ENCODE measurements around the gene SORCS1.
"Not testable (repeated sequence)": the region's sequence is repeated elsewhere in the genome, so short reads cannot be mapped to it uniquely, and the experiment has no call there.

SORCS1 gene

GRCh38 chr10:107037192-107038122, 127.0 kb downstream of the SORCS1 start:
- ATAC-seq = no peak

GRCh38 chr10:107033799-107034422, 130.6 kb downstream of the SORCS1 start:
- ATAC-seq = no peak

GRCh38 chr10:107032700-107033401, 131.7 kb downstream of the SORCS1 start:
- ATAC-seq = no peak

- no peak for ATAC-seq
Observed at GRCh38 chr10:107031931-107032699, 132.4 kb downstream of the SORCS1 start.

GRCh38 chr10:107028236-107028635, 136.3 kb downstream of the SORCS1 start:
- ATAC-seq = no peak

GRCh38 chr10:107025676-107026075, 138.8 kb downstream of the SORCS1 start:
- ATAC-seq = no peak

- ATAC-seq = not testable (repeated sequence)
Observed at GRCh38 chr10:107024033-107024432, 140.5 kb downstream of the SORCS1 start.

- ATAC-seq = no peak
Observed at GRCh38 chr10:107022600-107023354, 141.7 kb downstream of the SORCS1 start.

GRCh38 chr10:107019154-107019553, 145.4 kb downstream of the SORCS1 start:
- ATAC-seq = no peak

GRCh38 chr10:107013258-107014006, 151.1 kb downstream of the SORCS1 start:
- no peak for ATAC-seq

- ATAC-seq = no peak
Observed at GRCh38 chr10:107011992-107012391, 152.5 kb downstream of the SORCS1 start.

- no peak for ATAC-seq
Observed at GRCh38 chr10:107011105-107011504, 153.4 kb downstream of the SORCS1 start.

GRCh38 chr10:107010531-107010930, 154.0 kb downstream of the SORCS1 start:
- ATAC-seq = no peak

- ATAC-seq = no peak
Observed at GRCh38 chr10:107004362-107004761, 160.1 kb downstream of the SORCS1 start.

- no peak for ATAC-seq
Observed at GRCh38 chr10:107002068-107002467, 162.4 kb downstream of the SORCS1 start.

GRCh38 chr10:106999118-106999707, 165.3 kb downstream of the SORCS1 start:
- no peak for ATAC-seq

GRCh38 chr10:106997721-106998120, 166.8 kb downstream of the SORCS1 start:
- no peak for ATAC-seq

GRCh38 chr10:106996510-106996909, 168.0 kb downstream of the SORCS1 start:
- no peak for ATAC-seq

GRCh38 chr10:106992055-106992454, 172.5 kb downstream of the SORCS1 start:
- ATAC-seq = no peak

- no peak for ATAC-seq
Observed at GRCh38 chr10:106991091-106991490, 173.4 kb downstream of the SORCS1 start.

GRCh38 chr10:106987362-106987761, 177.1 kb downstream of the SORCS1 start:
- ATAC-seq = no peak
